H1 (cell line): Measurements from ENCODE around the gene OTOP3. TPM values are rescaled to one million over a fixed set of nuclear protein-coding genes. Genes with fewer than 3 reads are reported as not detected.
"Not testable (repeated sequence)": the region's sequence is repeated elsewhere in the genome, so short reads cannot be mapped to it uniquely, and the experiment has no call there.

Experiments
- CTCF ChIA-PET: fragments of 300-600 bp; sonication (Branson Sonifier 250); formaldehyde crosslinking; loops from one replicate; lab custom pipeline; 2021; ENCODE audit not compliant: partially characterized antibody; lab: Charles Lee
- POLR2A ChIA-PET: fragments of 300-600 bp; sonication (Branson Sonifier 250); formaldehyde crosslinking; loops from one replicate; lab custom pipeline; 2021; ENCODE audit warnings: inconsistent platforms; ENCODE audit not compliant: partially characterized antibody; lab: Charles Lee
- DNase-seq, 2 experiments: peaks; one replicate each; pipeline versions ENCODE4 v3.0.0 to v3.0.0-alpha.2; 2010 to 2022; ENCODE audit warnings: low spot score in 2 of 2, low read depth in 1 of 2, mixed read lengths in 1 of 2
- FAIRE-seq: peaks from 2 replicates; lab custom pipeline; 2011; peaks lifted over from hg19 to GRCh38; lab: Jason Lieb, UNC
- H2AFZ ChIP-seq: 2 replicates; pipeline ENCODE4 v1.8.1; 2012; ENCODE audit warnings: low read length, inconsistent platforms
- H2AK5ac ChIP-seq: 2 replicates; pipeline ENCODE4 v1.6.1; 2013; ENCODE audit warnings: low read depth, low read length
- H2BK120ac ChIP-seq: replicated peaks from 2 replicates; pipeline ENCODE3; 2013; ENCODE audit warnings: low read depth, low read length, inconsistent platforms
- H2BK12ac ChIP-seq: 2 replicates; pipeline ENCODE4 v1.6.1; 2013; ENCODE audit warnings: low read depth, low read length
- H2BK15ac ChIP-seq: 2 replicates; pipeline ENCODE4 v1.6.1; 2013; ENCODE audit warnings: low read length
- H2BK20ac ChIP-seq: 2 replicates; pipeline ENCODE4 v1.6.1; 2013; ENCODE audit warnings: low read length
- H2BK5ac ChIP-seq: 2 replicates; pipeline ENCODE4 v1.6.1; 2013; ENCODE audit warnings: low read depth, low read length
- H3K14ac ChIP-seq: 2 replicates; pipeline ENCODE4 v1.6.1; 2013; ENCODE audit warnings: inconsistent platforms; ENCODE audit not compliant: insufficient read length
- H3K18ac ChIP-seq: 2 replicates; pipeline ENCODE4 v1.6.1; 2013; ENCODE audit warnings: low read length; ENCODE audit errors: extremely low read depth
- H3K23ac ChIP-seq: 2 replicates; pipeline ENCODE4 v1.6.1; 2013; ENCODE audit warnings: inconsistent platforms; ENCODE audit not compliant: insufficient read length
- H3K23me2 ChIP-seq: 2 replicates; pipeline ENCODE4 v1.6.1; 2013; ENCODE audit warnings: low read depth, low read length
- H3K27ac ChIP-seq: 2 replicates; pipeline ENCODE4 v1.6.1; 2011; ENCODE audit warnings: low read depth, low read length, inconsistent platforms
- H3K27me3 ChIP-seq, 4 experiments: replicated peaks in 1 of 4; 1 replicate in 1 of 4; 2 replicates in 3 of 4; pipeline versions ENCODE4 v1.6.1 to v1.8.1; 2011 to 2013; ENCODE audit warnings: low read length in 3 of 4, mild to moderate bottlenecking in 3 of 4, inconsistent platforms in 2 of 4, mixed read lengths in 2 of 4, moderate library complexity in 1 of 4; ENCODE audit not compliant: control insufficient read depth in 3 of 4, insufficient read depth in 3 of 4; ENCODE audit errors: extremely low read depth in 1 of 4
- H3K36me3 ChIP-seq, 4 experiments: 2 replicates each; pipeline versions ENCODE4 v1.6.1 to v1.8.1; 2011 to 2013; ENCODE audit warnings: mild to moderate bottlenecking in 4 of 4, low read length in 3 of 4, moderate library complexity in 2 of 4, control low read depth in 1 of 4, inconsistent platforms in 1 of 4; ENCODE audit not compliant: insufficient read depth in 4 of 4, control insufficient read depth in 2 of 4
- H3K4ac ChIP-seq: replicated peaks from 2 replicates; pipeline ENCODE3; 2013; ENCODE audit warnings: low read length, low read depth, mixed read lengths, inconsistent platforms; ENCODE audit not compliant: insufficient read length
- H3K4me1 ChIP-seq, 4 experiments: replicated peaks in 1 of 4; 1 replicate in 1 of 4; 2 replicates in 3 of 4; pipeline versions ENCODE4 v1.6.1 to v1.8.1; 2011 to 2013; ENCODE audit warnings: low read length in 3 of 4, inconsistent platforms in 2 of 4, mixed read lengths in 1 of 4; ENCODE audit not compliant: insufficient read depth in 4 of 4, control insufficient read depth in 3 of 4
- H3K4me2 ChIP-seq, 2 experiments: 2 replicates each; pipeline versions ENCODE4 v1.6.1 to v1.8.1; 2011 to 2013; ENCODE audit warnings: low read depth in 2 of 2, low read length in 2 of 2, control low read depth in 1 of 2, inconsistent platforms in 1 of 2, mild to moderate bottlenecking in 1 of 2; ENCODE audit not compliant: insufficient read depth in 1 of 2
- H3K4me3 ChIP-seq, 4 experiments: fragments of 200-600, 300-600 bp in 1 of 4; sonication (generic), shearing (Covaris generic), sonication (Bioruptor Twin) in 1 of 4; 2 replicates each; pipeline versions ENCODE4 v1.5.1 to v1.8.1; 2011 to 2016; ENCODE audit warnings: low read length in 4 of 4, low read depth in 3 of 4, control low read depth in 2 of 4, inconsistent platforms in 2 of 4, mild to moderate bottlenecking in 2 of 4, mixed read lengths in 1 of 4, moderate library complexity in 1 of 4; ENCODE audit not compliant: insufficient read depth in 2 of 4; ENCODE audit errors: extremely low read depth in 1 of 4
- H3K56ac ChIP-seq: replicated peaks from 2 replicates; pipeline ENCODE3; 2013; ENCODE audit warnings: low read depth, mild to moderate bottlenecking, mixed read lengths, low read length, inconsistent platforms; ENCODE audit not compliant: insufficient read length
- H3K79me1 ChIP-seq: 2 replicates; pipeline ENCODE4 v1.6.1; 2013; ENCODE audit warnings: low read depth, low read length, control low read depth
- H3K79me2 ChIP-seq, 2 experiments: 2 replicates each; pipeline versions ENCODE4 v1.6.1 to v1.8.1; 2012 to 2013; ENCODE audit warnings: low read length in 2 of 2, mild to moderate bottlenecking in 2 of 2, inconsistent platforms in 1 of 2; ENCODE audit not compliant: insufficient read depth in 2 of 2, control insufficient read depth in 1 of 2
- H3K9ac ChIP-seq, 4 experiments: replicated peaks in 1 of 4; 1 replicate in 1 of 4; 2 replicates in 3 of 4; pipeline versions ENCODE4 v1.6.1 to v1.8.1; 2011 to 2013; ENCODE audit warnings: low read depth in 3 of 4, low read length in 3 of 4, control low read depth in 2 of 4, mild to moderate bottlenecking in 2 of 4, moderate library complexity in 2 of 4, inconsistent platforms in 1 of 4; ENCODE audit errors: extremely low read depth in 1 of 4
- H3K9me3 ChIP-seq, 2 experiments: 2 replicates each; pipeline versions ENCODE4 v1.6.1 to v1.8.1; 2012 to 2013; ENCODE audit warnings: mild to moderate bottlenecking in 2 of 2, moderate library complexity in 2 of 2, control low read depth in 1 of 2, inconsistent platforms in 1 of 2, low read depth in 1 of 2, low read length in 1 of 2, mixed read lengths in 1 of 2; ENCODE audit not compliant: insufficient read depth in 2 of 2
- H4K20me1 ChIP-seq, 2 experiments: replicated peaks in 1 of 2; 2 replicates each; pipeline versions ENCODE3 to v1.8.1; 2011 to 2013; ENCODE audit warnings: inconsistent platforms in 2 of 2, low read length in 2 of 2, mild to moderate bottlenecking in 1 of 2; ENCODE audit not compliant: insufficient read depth in 2 of 2, control insufficient read depth in 1 of 2
- H4K5ac ChIP-seq: 2 replicates; pipeline ENCODE4 v1.6.1; 2013; ENCODE audit warnings: low read length, low read depth, mixed read lengths, inconsistent platforms; ENCODE audit not compliant: insufficient read length
- H4K8ac ChIP-seq: 2 replicates; pipeline ENCODE4 v1.8.0; 2013; ENCODE audit warnings: mild to moderate bottlenecking, moderate library complexity, low read length, inconsistent platforms; ENCODE audit not compliant: insufficient read depth; ENCODE audit errors: extremely low read depth
- H4K91ac ChIP-seq: replicated peaks from 2 replicates; pipeline ENCODE3; 2013; ENCODE audit warnings: low read length, mixed read lengths, inconsistent platforms; ENCODE audit not compliant: insufficient read length
- WGBS, 2 experiments: shearing (Covaris generic) in 1 of 2; methylation state at CpG; one replicate each; pipeline versions ENCODE4 v1.1.6 to v1.1.7; 2013 to 2015; ENCODE audit warnings: low lambda C conversion rate in 2 of 2, mixed read lengths in 2 of 2, inconsistent platforms in 1 of 2, low coverage in 1 of 2, missing lambda C conversion rate in 1 of 2; ENCODE audit not compliant: insufficient replicate concordance in 2 of 2, insufficient coverage in 1 of 2, insufficient read length in 1 of 2; ENCODE audit errors: extremely low coverage in 1 of 2, missing lambda C conversion rate in 1 of 2; 5-methylcytosine and 5-hydroxymethylcytosine counted together
- polyA plus RNA-seq, 7 experiments: library from polyadenylated mRNA; depleted of rRNA in 3 of 7; stranded (reverse) in 5 of 7; unstranded in 2 of 7; fragments of >200 nt in 5 of 7; fragments of 200-250 nt in 2 of 7; gene quantifications; 1 replicate in 5 of 7; 2 replicates in 1 of 7; 4 replicates in 1 of 7; pipeline versions ENCODE4 v1.2.1 to v1.2.3, GENCODE V29; 2011 to 2013; ENCODE audit warnings: missing spikeins in 2 of 7, mixed read lengths in 2 of 7
- total RNA-seq: library from RNA; stranded (reverse); fragmentation: NEBNext Ultra II Directional; extraction: Animal tissue kit (Norgen Biotek cat#: 25700); gene quantifications from 2 replicates; pipeline ENCODE4 v1.2.1, GENCODE V29; 2021

OTOP3 gene
- total and polyA plus RNA-seq, 2 of the 8 experiments (the other 6 are each of a cell fraction or from before 2014, with no cell fraction given), result 0.05 TPM; not detected in 1

DNA sequence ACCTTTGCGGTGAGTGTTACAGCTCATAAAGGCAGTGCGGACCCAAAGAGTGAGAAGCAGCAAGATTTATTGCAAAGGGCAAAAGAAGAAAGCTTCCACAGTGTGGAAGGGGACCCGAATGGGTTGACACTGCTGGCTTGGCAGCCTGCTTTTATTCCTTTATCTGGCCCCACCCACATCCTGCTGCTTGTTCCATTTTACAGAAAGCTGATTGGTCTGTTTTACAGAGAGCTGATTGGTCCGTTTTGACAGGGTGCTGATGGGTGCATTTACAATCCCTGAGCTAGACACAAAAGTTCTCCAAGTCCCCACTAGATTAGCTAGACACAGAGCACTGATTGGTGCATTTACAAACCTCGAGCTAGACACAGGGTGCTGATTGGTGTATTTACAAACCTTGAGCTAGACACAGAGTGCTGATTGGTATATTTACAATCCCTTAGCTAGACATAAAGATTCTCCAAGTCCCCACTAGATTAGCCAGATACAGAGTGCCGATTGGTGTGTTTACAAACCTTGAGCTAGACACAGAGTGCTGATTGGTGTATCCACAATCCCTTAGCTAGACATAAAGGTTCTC lies 29.4 kb upstream of the OTOP3 start:
- 89% methylated on average over 6 of the region's 6 CpGs; no CpG with 5 or more reads in 1 of the 2 experiments for WGBS, 2 experiments
- not testable (repeated sequence) for H3K14ac ChIP-seq, H2BK20ac ChIP-seq, H2BK120ac ChIP-seq, H2BK12ac ChIP-seq, H3K4me2 ChIP-seq, H4K8ac ChIP-seq, H3K79me1 ChIP-seq, H3K27ac ChIP-seq, H3K4ac ChIP-seq, H4K5ac ChIP-seq, H3K9me3 ChIP-seq, H4K20me1 ChIP-seq, H3K27me3 ChIP-seq, H3K23ac ChIP-seq, H2AK5ac ChIP-seq, H4K91ac ChIP-seq, H3K9ac ChIP-seq, H3K36me3 ChIP-seq, H2BK5ac ChIP-seq, DNase-seq, H3K56ac ChIP-seq, H3K4me3 ChIP-seq, FAIRE-seq, H3K79me2 ChIP-seq, H3K23me2 ChIP-seq, H2BK15ac ChIP-seq, H2AFZ ChIP-seq, H3K18ac ChIP-seq
- CTCF ChIA-PET, result interaction anchor here (0.6 to 49.9 kb wide), 10 partner anchors 12 to 251 kb away, joined by 3 to 1072 read pairs (median 4); partner anchors contain the start of genes OTOP2 and USH1G
- peaks cover 5 to 18% (median 14%) of the 10 kb centered on the region in 4 experiments for H3K4me1 ChIP-seq
- POLR2A ChIA-PET, result interaction anchor here (0.9 to 2.0 kb wide), 6 partner anchors 10 to 106 kb away, joined by 3 to 7 read pairs (median 4); partner anchors contain the start of genes FADS6, MRPL58 and OTOP2
